ENCODE results near the gene DIP2A. TPM values are rescaled to one million over a fixed set of nuclear protein-coding genes. Genes with fewer than 3 reads are reported as not detected.

The DIP2A gene
- total and polyA plus RNA-seq, 7 donors = 7.3 to 12.2 (median 11.0) TPM

DNA sequence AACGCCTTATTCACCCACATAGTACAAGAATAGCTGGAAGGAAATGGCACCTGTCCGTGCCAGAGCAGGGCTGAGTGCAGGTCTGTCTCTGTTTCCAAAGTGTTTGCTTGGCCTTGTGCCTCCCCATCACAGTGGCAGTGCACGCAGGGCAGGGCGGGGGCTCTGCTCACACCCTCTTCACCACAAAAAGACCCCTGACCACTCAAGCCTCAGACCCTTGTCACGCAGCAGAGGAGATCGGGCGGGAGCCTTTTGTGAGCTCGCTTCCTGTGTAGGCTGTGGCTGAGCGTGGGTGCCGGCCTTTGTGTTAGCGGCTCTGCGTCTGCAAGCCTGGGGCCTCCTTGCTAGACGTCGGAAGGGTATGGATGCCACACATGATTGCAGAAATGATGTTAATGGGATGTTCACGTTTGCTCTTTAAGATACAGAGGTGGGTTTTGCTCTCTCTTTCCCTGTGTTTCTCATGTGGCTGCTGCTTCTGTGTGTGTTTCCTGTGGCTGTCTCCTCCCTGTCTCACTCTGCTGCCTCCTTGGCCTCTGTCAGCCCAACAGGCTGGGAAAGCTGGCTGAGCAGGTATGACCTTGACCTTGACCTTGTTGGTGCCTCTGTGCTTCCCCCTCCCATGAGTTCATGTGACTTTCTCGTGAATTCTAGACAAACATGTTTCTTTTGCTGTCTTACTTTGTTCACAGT, 100.7 kb downstream of the DIP2A start:
- intact Hi-C loops (cut with DNase I) = no loop called here
- no peak for DNase-seq
- Histone ChIP-seq H3K27me3 (ENCODE audit: insufficient read depth in 3 of 3, low read length in 2 of 3) (no peaks in the 10 kb centered on the region), H3K4me3 (no peak overlapping the region), H3K9me3 (no peaks in the 10 kb centered on the region), H3K27ac (no peak overlapping the region), H3K4me1 (no peaks in the 10 kb centered on the region), H3K36me3 (ENCODE audit: insufficient read depth in 1 of 2, low read depth in 1 of 2) (peaks cover 0 to 100% of the 10 kb centered on the region in 2 donors)
- no peak for ATAC-seq
- TF ChIP-seq, protein P1, sequence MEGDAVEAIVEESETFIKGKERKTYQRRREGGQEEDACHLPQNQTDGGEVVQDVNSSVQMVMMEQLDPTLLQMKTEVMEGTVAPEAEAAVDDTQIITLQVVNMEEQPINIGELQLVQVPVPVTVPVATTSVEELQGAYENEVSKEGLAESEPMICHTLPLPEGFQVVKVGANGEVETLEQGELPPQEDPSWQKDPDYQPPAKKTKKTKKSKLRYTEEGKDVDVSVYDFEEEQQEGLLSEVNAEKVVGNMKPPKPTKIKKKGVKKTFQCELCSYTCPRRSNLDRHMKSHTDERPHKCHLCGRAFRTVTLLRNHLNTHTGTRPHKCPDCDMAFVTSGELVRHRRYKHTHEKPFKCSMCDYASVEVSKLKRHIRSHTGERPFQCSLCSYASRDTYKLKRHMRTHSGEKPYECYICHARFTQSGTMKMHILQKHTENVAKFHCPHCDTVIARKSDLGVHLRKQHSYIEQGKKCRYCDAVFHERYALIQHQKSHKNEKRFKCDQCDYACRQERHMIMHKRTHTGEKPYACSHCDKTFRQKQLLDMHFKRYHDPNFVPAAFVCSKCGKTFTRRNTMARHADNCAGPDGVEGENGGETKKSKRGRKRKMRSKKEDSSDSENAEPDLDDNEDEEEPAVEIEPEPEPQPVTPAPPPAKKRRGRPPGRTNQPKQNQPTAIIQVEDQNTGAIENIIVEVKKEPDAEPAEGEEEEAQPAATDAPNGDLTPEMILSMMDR (IDR thresholded peaks at IDR 0.05) = no peak
- 73 to 85% (median 77%) methylated on average over 16 of the region's 16 CpGs for WGBS, 3 donors

DNA sequence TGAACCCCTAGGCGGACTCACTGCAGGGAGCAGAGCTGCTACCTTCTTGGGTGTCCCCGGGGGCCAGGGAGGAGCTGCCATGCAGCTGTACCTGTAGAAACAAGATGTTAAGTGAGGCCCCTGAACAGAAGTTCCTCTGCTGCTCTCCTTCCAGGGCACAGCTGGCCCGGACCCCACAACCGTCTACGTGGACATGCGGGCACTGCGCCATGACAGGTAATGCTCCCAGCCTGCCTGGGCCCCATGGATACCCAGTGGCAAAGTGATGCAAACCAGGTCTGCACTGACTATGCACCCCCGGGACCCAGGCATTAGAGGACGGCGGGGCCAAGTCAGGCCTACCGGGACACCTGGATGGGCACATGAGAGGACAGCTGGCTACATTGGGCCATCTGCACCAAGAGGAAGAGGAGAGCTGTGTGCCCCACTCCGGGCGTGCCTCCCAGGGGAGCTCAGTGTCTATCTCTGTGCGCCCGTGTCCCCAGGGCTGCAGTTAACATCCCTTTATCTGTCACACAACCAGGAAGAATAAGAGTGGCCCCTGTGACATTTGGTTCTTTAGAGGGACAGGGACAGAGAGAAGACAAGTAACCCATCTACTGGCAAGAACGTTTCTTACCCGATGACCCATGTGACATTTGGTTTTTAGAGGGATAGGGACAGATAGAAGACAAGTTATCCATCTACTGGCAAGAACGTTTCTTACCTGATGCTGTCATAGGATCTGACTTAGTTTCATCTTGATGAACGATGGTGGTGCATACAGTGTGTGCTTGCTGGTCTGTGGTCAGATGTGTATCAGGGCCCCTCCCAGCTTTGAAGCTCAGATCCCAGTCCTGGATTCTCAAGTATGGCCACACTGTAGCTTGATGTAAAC, 102.1 kb downstream of the DIP2A start:
- TF ChIP-seq, protein P1 (IDR thresholded peaks at IDR 0.05) = no peak
- Histone ChIP-seq H3K4me1 (no peaks in the 10 kb centered on the region), H3K9me3 (no peaks in the 10 kb centered on the region), H3K27ac (no peak overlapping the region), H3K36me3 (ENCODE audit: insufficient read depth in 1 of 2, low read depth in 1 of 2) (peaks cover 0 to 99% of the 10 kb centered on the region in 2 donors), H3K27me3 (ENCODE audit: insufficient read depth in 3 of 3, low read length in 2 of 3) (no peaks in the 10 kb centered on the region), H3K4me3 (no peak overlapping the region)
- ATAC-seq = peak in 1 of 4 donors; percentile 36
- 87 to 89% (median 87%) methylated on average over 19 of the region's 19 CpGs for WGBS, 3 donors
- intact Hi-C loops (cut with DNase I) = no loop called here
- no peak for DNase-seq

DNA sequence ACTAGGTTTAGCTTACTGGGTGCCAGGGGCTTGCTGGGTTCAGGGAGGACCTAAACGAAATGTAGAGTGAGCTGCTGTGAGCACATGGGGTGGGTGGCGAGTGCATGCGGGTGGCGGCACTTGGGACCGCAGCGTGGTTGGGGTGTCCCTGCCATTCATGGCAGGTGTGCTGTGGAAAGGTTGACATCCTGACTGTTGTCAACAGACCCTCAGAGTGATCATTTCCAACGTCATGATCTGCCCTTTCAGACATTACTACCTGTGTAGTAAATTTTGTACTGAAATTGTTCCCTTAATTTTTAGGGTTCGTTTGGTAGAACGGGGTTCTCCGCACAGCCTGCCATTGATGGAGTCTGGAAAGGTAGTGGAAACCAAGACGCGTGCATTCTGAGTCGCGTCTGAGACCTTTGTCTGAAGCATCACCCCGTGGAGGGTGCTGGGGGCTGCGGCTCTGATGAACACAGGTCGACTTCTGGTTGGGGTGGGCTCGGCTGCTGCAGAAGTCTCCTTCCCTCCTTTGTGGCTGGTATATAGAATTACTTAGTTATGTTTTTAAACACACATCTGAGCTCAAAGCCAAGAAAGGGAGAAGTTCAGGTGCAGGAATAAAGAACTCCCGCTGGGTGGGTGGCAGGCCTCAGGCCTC, 102.9 kb downstream of the DIP2A start:
- no peak overlapping the region for H3K27ac ChIP-seq
- DNase-seq (no peak), ATAC-seq (no peak)
- H3K27me3 ChIP-seq (ENCODE audit: insufficient read depth in 3 of 3, low read length in 2 of 3) = no peaks in the 10 kb centered on the region
- intact Hi-C loops (cut with DNase I) = no loop called here
- 93 to 96% (median 94%) methylated on average over 19 of the region's 19 CpGs for WGBS, 3 donors
- H3K4me1 ChIP-seq = no peaks in the 10 kb centered on the region
- TF ChIP-seq, protein P1 (IDR thresholded peaks at IDR 0.05) = no peak
- H3K9me3 ChIP-seq = no peaks in the 10 kb centered on the region
- H3K36me3 ChIP-seq (ENCODE audit: insufficient read depth in 1 of 2, low read depth in 1 of 2) = peaks cover 0 to 99% of the 10 kb centered on the region in 2 donors
- no peak overlapping the region for H3K4me3 ChIP-seq

DNA sequence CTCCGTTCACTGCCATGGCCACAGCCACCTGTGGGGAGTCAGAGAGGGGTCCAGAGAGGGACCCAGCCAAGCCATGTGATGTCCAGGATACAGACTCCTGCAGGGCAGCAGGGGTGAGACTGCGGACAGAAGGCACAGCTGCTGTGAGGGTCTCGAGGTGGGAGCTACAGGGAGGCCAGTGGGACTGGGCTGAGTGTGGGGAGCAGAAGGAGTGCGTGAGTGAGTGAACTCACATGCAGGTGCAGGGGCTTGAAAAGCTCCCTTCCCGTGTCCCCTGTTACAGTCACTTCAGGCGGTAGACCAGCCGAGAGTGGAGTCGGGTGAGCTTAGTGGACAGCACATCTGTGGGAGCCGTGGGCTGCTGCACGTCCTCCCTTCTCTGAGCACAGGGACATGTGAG, 103.8 kb downstream of the DIP2A start:
- Histone ChIP-seq H3K4me1 (no peaks in the 10 kb centered on the region), H3K36me3 (ENCODE audit: insufficient read depth in 1 of 2, low read depth in 1 of 2) (peaks cover 0 to 99% of the 10 kb centered on the region in 2 donors), H3K27me3 (ENCODE audit: insufficient read depth in 3 of 3, low read length in 2 of 3) (no peaks in the 10 kb centered on the region), H3K27ac (no peak overlapping the region), H3K4me3 (no peak overlapping the region), H3K9me3 (no peaks in the 10 kb centered on the region)
- DNase-seq = no peak
- ATAC-seq = no peak
- TF ChIP-seq, protein P1 (IDR thresholded peaks at IDR 0.05) = no peak
- intact Hi-C loops (cut with DNase I) = no loop called here
- WGBS, 3 donors = 86 to 94% (median 86%) methylated on average over 10 of the region's 10 CpGs
